ENCODE results near the gene NUP210. TPM values are rescaled to one million over a fixed set of nuclear protein-coding genes. Genes with fewer than 3 reads are reported as not detected.

The NUP210 gene
- total and polyA plus RNA-seq, 3 experiments from 2014 or later: 87.4 to 146 (median 143) TPM

DNA sequence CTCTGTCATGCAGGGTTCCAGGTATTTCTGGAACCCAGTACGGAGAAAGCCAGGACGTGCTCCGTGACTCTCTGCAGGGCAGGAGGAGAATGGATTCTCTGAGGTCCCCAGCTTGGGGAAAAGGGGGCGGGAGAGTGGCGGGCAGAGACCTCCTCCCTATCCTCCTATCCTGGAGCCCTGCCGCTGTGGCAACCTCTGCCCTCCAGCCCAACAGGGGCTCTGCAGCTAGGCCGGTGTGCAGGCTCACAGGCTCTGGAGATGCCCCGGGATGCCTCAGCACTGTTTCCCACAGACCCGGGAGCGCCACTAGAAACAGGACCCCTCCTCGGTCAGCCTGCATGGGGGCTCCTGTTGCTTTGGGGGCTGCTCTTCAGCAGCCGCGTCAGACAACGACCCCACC lies 43.1 kb downstream of the NUP210 start:
- Histone ChIP-seq H3K4me1 (ENCODE audit: insufficient read depth, low read length) (no peaks in the 10 kb centered on the region), H3K36me3 (ENCODE audit: insufficient read depth, low read length) (peaks cover 76% of the 10 kb centered on the region), H3K4me3 (ENCODE audit: low read length) (no peak overlapping the region), H3K27me3 (ENCODE audit: insufficient read depth, low read length, poor library complexity, severe bottlenecking) (no peaks in the 10 kb centered on the region), H3K27ac (ENCODE audit: low read depth, low read length) (no peak overlapping the region), H3K9me3 (ENCODE audit: low read length) (no peaks in the 10 kb centered on the region)
- DNase-seq: no peak
- Mint-ChIP-seq H3K4me1 (peaks cover 0 to 4% (median 0%) of the 10 kb centered on the region in 3 donors), H3K27me3 (peaks cover 0 to 1% of the 10 kb centered on the region in 2 donors), H3K9me3 (no peaks in the 10 kb centered on the region), H3K4me3 (no peak overlapping the region), H3K36me3 (peaks cover 0 to 68% (median 16%) of the 10 kb centered on the region in 3 donors), H3K27ac (peak overlapping the region in 1 of 8 donors; percentile 60)
- ChIA-PET CTCF (no interaction called here), POLR2A (no interaction called here)

GRCh38 chr3:13376091-13376490 lies 44.0 kb downstream of the NUP210 start:
- Mint-ChIP-seq H3K36me3 (peaks cover 0 to 58% (median 20%) of the 10 kb centered on the region in 3 donors), H3K4me1 (peaks cover 0 to 2% (median under 1%) of the 10 kb centered on the region in 3 donors), H3K4me3 (no peak overlapping the region), H3K27ac (no peak overlapping the region), H3K9me3 (no peaks in the 10 kb centered on the region), H3K27me3 (peaks cover 0 to 1% of the 10 kb centered on the region in 2 donors)
- Histone ChIP-seq H3K4me1 (ENCODE audit: insufficient read depth, low read length) (no peaks in the 10 kb centered on the region), H3K9me3 (ENCODE audit: low read length) (no peaks in the 10 kb centered on the region), H3K4me3 (ENCODE audit: low read length) (no peak overlapping the region), H3K36me3 (ENCODE audit: insufficient read depth, low read length) (peaks cover 75% of the 10 kb centered on the region), H3K27ac (ENCODE audit: low read depth, low read length) (no peak overlapping the region), H3K27me3 (ENCODE audit: insufficient read depth, low read length, poor library complexity, severe bottlenecking) (no peaks in the 10 kb centered on the region)
- POLR2A ChIA-PET: no interaction called here
- DNase-seq: no peak
- CTCF ChIA-PET: no interaction called here

DNA sequence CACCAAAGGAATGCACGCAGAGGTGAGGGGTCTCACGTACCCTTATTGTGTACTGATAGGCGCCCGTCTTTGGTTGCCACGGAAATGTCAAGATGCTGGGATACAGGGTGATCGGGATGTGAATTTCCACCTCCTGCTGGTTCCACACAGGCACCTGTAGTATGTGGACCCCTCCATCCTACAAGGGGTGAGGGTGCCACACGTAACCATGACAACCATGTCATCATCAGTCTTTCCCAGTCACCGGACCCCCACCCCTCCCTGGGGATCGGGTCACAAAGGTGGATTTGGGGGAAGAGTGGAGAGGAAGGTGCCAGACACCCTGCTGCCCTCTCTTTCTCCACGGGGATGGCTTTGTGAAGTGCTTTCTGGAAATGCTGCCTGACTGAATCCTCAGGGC lies 44.7 kb downstream of the NUP210 start:
- Mint-ChIP-seq H3K36me3 (peaks cover 0 to 52% (median 26%) of the 10 kb centered on the region in 3 donors), H3K4me3 (no peak overlapping the region), H3K9me3 (no peaks in the 10 kb centered on the region), H3K27ac (peak overlapping the region in 2 of 8 donors; percentile 50 to 67), H3K27me3 (peaks cover 0 to 1% of the 10 kb centered on the region in 2 donors), H3K4me1 (peaks cover 0 to 3% (median 2%) of the 10 kb centered on the region in 3 donors)
- Histone ChIP-seq H3K27ac (ENCODE audit: low read depth, low read length) (no peak overlapping the region), H3K27me3 (ENCODE audit: insufficient read depth, low read length, poor library complexity, severe bottlenecking) (no peaks in the 10 kb centered on the region), H3K36me3 (ENCODE audit: insufficient read depth, low read length) (peaks cover 73% of the 10 kb centered on the region), H3K4me1 (ENCODE audit: insufficient read depth, low read length) (no peaks in the 10 kb centered on the region), H3K9me3 (ENCODE audit: low read length) (no peaks in the 10 kb centered on the region), H3K4me3 (ENCODE audit: low read length) (no peak overlapping the region)
- POLR2A ChIA-PET: no interaction called here
- CTCF ChIA-PET: no interaction called here
- no peak for DNase-seq

DNA sequence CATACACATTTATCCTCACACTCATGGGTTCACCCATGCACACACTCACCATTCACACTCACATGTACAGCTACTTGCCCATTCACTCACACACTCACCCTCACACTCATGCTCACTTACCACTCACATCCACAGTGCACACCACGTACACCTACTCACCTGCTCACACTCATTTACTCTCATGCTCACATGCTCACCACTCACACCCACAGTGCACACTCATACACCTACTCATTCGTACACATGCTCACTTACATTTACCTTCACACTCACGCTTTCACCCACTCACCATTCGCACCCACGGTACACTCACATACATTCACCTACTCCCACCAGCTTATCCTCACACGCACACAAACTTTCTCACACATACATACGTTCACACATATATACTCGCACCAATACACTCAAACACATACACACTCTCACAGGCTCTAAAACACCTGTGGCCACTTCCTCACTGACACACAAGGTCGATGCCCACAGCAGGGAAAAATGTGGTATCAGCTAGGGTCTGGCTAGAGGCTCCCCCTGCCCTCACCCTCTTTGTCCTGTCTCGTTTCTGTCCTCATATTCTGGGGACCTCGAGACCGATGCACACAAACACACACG lies 46.0 kb downstream of the NUP210 start:
- no peak overlapping the region for H3K27ac Mint-ChIP-seq
- H3K9me3 Mint-ChIP-seq: no peaks in the 10 kb centered on the region
- no peak for DNase-seq
- Histone ChIP-seq H3K27ac (ENCODE audit: low read depth, low read length) (no peak overlapping the region), H3K9me3 (ENCODE audit: low read length) (no peaks in the 10 kb centered on the region), H3K36me3 (ENCODE audit: insufficient read depth, low read length) (peaks cover 74% of the 10 kb centered on the region), H3K4me1 (ENCODE audit: insufficient read depth, low read length) (no peaks in the 10 kb centered on the region), H3K27me3 (ENCODE audit: insufficient read depth, low read length, poor library complexity, severe bottlenecking) (no peaks in the 10 kb centered on the region), H3K4me3 (ENCODE audit: low read length) (no peak overlapping the region)
- H3K27me3 Mint-ChIP-seq: peaks cover 0 to 1% of the 10 kb centered on the region in 2 donors
- peaks cover 0 to 3% (median 2%) of the 10 kb centered on the region in 3 donors for H3K4me1 Mint-ChIP-seq
- CTCF ChIA-PET: interaction anchor here (0.7 to 0.9 kb wide), 2 partner anchors 28 to 78 kb away, joined by 3 read pairs; no protein-coding TSS in a partner anchor
- H3K4me3 Mint-ChIP-seq: no peak overlapping the region
- H3K36me3 Mint-ChIP-seq: peaks cover 0 to 38% (median 27%) of the 10 kb centered on the region in 3 donors
- POLR2A ChIA-PET: no interaction called here

GRCh38 chr3:13372656-13373055 lies 47.5 kb downstream of the NUP210 start:
- H3K4me1 ChIP-seq (ENCODE audit: insufficient read depth, low read length): no peaks in the 10 kb centered on the region
- Mint-ChIP-seq H3K36me3 (peaks cover 0 to 27% (median 20%) of the 10 kb centered on the region in 3 donors), H3K9me3 (no peaks in the 10 kb centered on the region), H3K27me3 (no peaks in the 10 kb centered on the region), H3K4me1 (peaks cover 0 to 3% (median 0%) of the 10 kb centered on the region in 3 donors), H3K27ac (no peak overlapping the region), H3K4me3 (no peak overlapping the region)
- H3K4me3 ChIP-seq (ENCODE audit: low read length): no peak overlapping the region
- DNase-seq: no peak
- peaks cover 70% of the 10 kb centered on the region for H3K36me3 ChIP-seq (ENCODE audit: insufficient read depth, low read length)
- ChIA-PET CTCF (interaction anchor here (1.1 kb wide), 1 partner anchor 81 kb away, joined by 3 read pairs; no protein-coding TSS in a partner anchor), POLR2A (no interaction called here)
- no peak overlapping the region for H3K27ac ChIP-seq (ENCODE audit: low read depth, low read length)
- H3K27me3 ChIP-seq (ENCODE audit: insufficient read depth, low read length, poor library complexity, severe bottlenecking): no peaks in the 10 kb centered on the region
- no peaks in the 10 kb centered on the region for H3K9me3 ChIP-seq (ENCODE audit: low read length)

- POLR2A ChIA-PET: no interaction called here
- no peaks in the 10 kb centered on the region for H3K27me3 ChIP-seq (ENCODE audit: insufficient read depth, low read length, poor library complexity, severe bottlenecking)
- H3K9me3 Mint-ChIP-seq: no peaks in the 10 kb centered on the region
- H3K4me3 Mint-ChIP-seq: no peak overlapping the region
- no peak overlapping the region for H3K27ac ChIP-seq (ENCODE audit: low read depth, low read length)
- peaks cover 0 to 3% (median 0%) of the 10 kb centered on the region in 3 donors for H3K4me1 Mint-ChIP-seq
- peaks cover 68% of the 10 kb centered on the region for H3K36me3 ChIP-seq (ENCODE audit: insufficient read depth, low read length)
- no peaks in the 10 kb centered on the region for H3K4me1 ChIP-seq (ENCODE audit: insufficient read depth, low read length)
- H3K36me3 Mint-ChIP-seq: peaks cover 0 to 27% (median 21%) of the 10 kb centered on the region in 3 donors
- CTCF ChIA-PET: interaction anchor here (1.1 to 1.6 kb wide), 2 partner anchors 81 to 89 kb away, joined by 3 read pairs; no protein-coding TSS in a partner anchor
- no peak for DNase-seq
- H3K27ac Mint-ChIP-seq: peak overlapping the region in 3 of 8 donors; percentile 36 to 59 (median 42)
- H3K27me3 Mint-ChIP-seq: no peaks in the 10 kb centered on the region
- H3K4me3 ChIP-seq (ENCODE audit: low read length): no peak overlapping the region
- H3K9me3 ChIP-seq (ENCODE audit: low read length): no peaks in the 10 kb centered on the region
Measured at GRCh38 chr3:13372126-13372525, 48.0 kb downstream of the NUP210 start.

- Histone ChIP-seq H3K4me3 (ENCODE audit: low read length) (no peak overlapping the region), H3K27ac (ENCODE audit: low read depth, low read length) (no peak overlapping the region), H3K4me1 (ENCODE audit: insufficient read depth, low read length) (no peaks in the 10 kb centered on the region), H3K27me3 (ENCODE audit: insufficient read depth, low read length, poor library complexity, severe bottlenecking) (no peaks in the 10 kb centered on the region), H3K36me3 (ENCODE audit: insufficient read depth, low read length) (peaks cover 60% of the 10 kb centered on the region), H3K9me3 (ENCODE audit: low read length) (no peaks in the 10 kb centered on the region)
- POLR2A ChIA-PET: no interaction called here
- H3K27ac Mint-ChIP-seq: peak overlapping the region in 2 of 8 donors; percentile 42 to 73
- H3K4me3 Mint-ChIP-seq: no peak overlapping the region
- H3K36me3 Mint-ChIP-seq: peaks cover 0 to 21% (median 20%) of the 10 kb centered on the region in 3 donors
- H3K4me1 Mint-ChIP-seq: peaks cover 0 to 3% (median 0%) of the 10 kb centered on the region in 3 donors
- no peaks in the 10 kb centered on the region for H3K9me3 Mint-ChIP-seq
- no peaks in the 10 kb centered on the region for H3K27me3 Mint-ChIP-seq
- CTCF ChIA-PET: interaction anchor here (1.1 to 1.6 kb wide), 2 partner anchors 82 to 90 kb away, joined by 3 read pairs; no protein-coding TSS in a partner anchor
- no peak for DNase-seq
Measured at GRCh38 chr3:13371100-13372075, 48.7 kb downstream of the NUP210 start.

All from CD8-positive, alpha-beta memory T cell (primary cell).